ENCODE data around the gene PRPF19.

Gene PRPF19

GRCh38 chr11:60951606-60951903 is 45.2 kb upstream of the PRPF19 start:
- no peak for TF ChIP-seq CTCF (IDR thresholded peaks at IDR 0.05; ENCODE audit: insufficient read depth, missing control alignments)
- DNase-seq (ENCODE audit: insufficient read length, low spot score) (no peak), FAIRE-seq (no peak)

GRCh38 chr11:60950933-60951605 is 44.7 kb upstream of the PRPF19 start:
- DNase-seq (ENCODE audit: insufficient read length, low spot score), result no peak
- no peak for FAIRE-seq
- no peak for TF ChIP-seq CTCF (IDR thresholded peaks at IDR 0.05; ENCODE audit: insufficient read depth, missing control alignments)

- FAIRE-seq, result no peak
- TF ChIP-seq CTCF (IDR thresholded peaks at IDR 0.05; ENCODE audit: insufficient read depth, missing control alignments), result no peak
- DNase-seq (ENCODE audit: insufficient read length, low spot score), result no peak
Measured at GRCh38 chr11:60950024-60950423, 43.6 kb upstream of the PRPF19 start.

GRCh38 chr11:60948250-60948649 is 41.9 kb upstream of the PRPF19 start:
- FAIRE-seq (no peak), DNase-seq (ENCODE audit: insufficient read length, low spot score) (no peak)

GRCh38 chr11:60947700-60948099 is 41.3 kb upstream of the PRPF19 start:
- no peak for TF ChIP-seq CTCF (IDR thresholded peaks at IDR 0.05; ENCODE audit: insufficient read depth, missing control alignments)
- no peak for DNase-seq (ENCODE audit: insufficient read length, low spot score)
- FAIRE-seq, result no peak

More at GRCh38 chr11:60948250-60948649, 41.9 kb upstream of the PRPF19 start:
- no peak for TF ChIP-seq CTCF (IDR thresholded peaks at IDR 0.05; ENCODE audit: insufficient read depth, missing control alignments)

GRCh38 chr11:60946601-60947264 is 40.3 kb upstream of the PRPF19 start:
- no peak for TF ChIP-seq CTCF (IDR thresholded peaks at IDR 0.05; ENCODE audit: insufficient read depth, missing control alignments)
- no peak for DNase-seq (ENCODE audit: insufficient read length, low spot score)
- no peak for FAIRE-seq

- FAIRE-seq (no peak), DNase-seq (ENCODE audit: insufficient read length, low spot score) (no peak)
- TF ChIP-seq CTCF (IDR thresholded peaks at IDR 0.05; ENCODE audit: insufficient read depth, missing control alignments), result no peak
Measured at GRCh38 chr11:60945295-60945667, 38.9 kb upstream of the PRPF19 start.

Measured in D721Med (cell line).